GM21529 (cell line): ENCODE results near the gene CNGA1.

Experiments
- ATAC-seq: cut with Tn5 transposase; IDR thresholded peaks from one replicate; pipeline ENCODE4 v1.9.1; 2021; ENCODE audit not compliant: unreplicated experiment

Gene CNGA1

DNA sequence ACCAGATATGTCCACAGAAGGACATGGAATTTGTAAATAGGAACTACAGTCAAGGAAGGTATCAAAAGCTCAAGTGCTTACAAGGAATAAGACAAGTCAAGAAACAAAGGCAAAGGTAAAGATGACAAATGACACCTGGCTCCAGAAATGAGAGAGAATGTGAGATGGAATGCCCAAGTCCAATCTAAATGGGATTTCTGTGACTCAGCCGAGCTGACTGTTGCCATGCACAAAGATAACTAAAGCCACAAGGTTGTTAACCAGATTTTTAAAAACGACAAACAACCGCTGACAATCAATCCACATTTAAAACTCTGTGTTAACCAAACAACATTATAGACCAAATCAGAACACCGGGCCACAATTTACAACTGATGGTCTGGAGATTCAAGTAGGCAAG, 103.2 kb downstream of the CNGA1 start:
- ATAC-seq, result no peak

DNA sequence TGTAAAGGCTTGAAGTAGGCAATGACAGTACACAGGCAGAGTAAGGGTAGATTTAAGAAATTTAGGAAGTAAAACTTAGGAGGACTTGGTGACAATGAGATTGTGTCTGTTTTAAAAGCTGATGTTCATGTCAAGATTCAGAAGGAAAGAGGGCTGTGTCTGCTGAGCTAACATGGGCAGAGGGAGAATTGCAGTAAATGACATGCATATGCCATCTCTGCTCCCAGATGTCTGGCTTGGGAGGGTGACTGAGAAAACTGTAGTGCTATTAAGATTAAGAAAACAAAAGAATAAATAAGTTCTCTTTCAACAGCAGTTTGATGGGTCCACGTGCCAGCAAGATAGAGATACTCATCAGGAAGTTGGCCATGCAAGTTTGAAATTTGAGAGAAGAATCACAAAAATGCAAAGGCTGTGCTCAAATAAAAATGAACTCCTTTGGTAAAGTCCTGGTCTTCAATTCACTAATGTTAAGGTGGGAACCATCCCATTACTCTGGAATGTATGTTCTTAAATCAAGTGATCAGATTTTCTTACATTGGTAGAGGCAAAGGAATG, 109.3 kb downstream of the CNGA1 start:
- no peak for ATAC-seq

DNA sequence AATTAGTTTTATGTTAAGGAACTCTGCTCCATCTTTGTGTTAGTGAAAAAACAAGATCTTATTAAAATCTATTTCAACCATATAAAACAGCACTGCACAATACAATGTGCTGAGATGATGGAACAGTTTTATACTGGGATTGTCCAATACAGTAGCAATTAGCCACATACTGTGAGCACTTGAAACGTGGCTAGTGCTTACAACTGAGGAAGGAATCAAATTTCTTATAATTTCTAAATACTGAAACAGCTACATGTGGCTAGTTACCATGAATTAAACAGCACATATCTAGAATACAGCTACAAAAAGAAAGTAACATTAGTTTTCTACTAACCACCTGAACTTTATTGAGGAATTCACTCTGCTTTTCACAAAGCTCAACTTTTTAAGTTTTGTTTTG, 116.8 kb downstream of the CNGA1 start:
- ATAC-seq, result no peak

- ATAC-seq, result no peak
Measured at GRCh38 chr4:47891928-47892327, 124.6 kb downstream of the CNGA1 start.
